HG03354 (cell line): ENCODE results near the gene MFSD6.

Experiments
- ATAC-seq: cut with Tn5 transposase; IDR thresholded peaks from one replicate; pipeline ENCODE4 v1.9.1; 2021; ENCODE audit warnings: mild to moderate bottlenecking; ENCODE audit not compliant: unreplicated experiment, poor library complexity, severe bottlenecking

Gene MFSD6

GRCh38 chr2:190402986-190403603 is 5.1 kb upstream of the MFSD6 start:
- ATAC-seq = no peak

- no peak for ATAC-seq
Observed at GRCh38 chr2:190404487-190404886, 3.7 kb upstream of the MFSD6 start.

GRCh38 chr2:190405070-190405469 is 3.1 kb upstream of the MFSD6 start:
- no peak for ATAC-seq

- no peak for ATAC-seq
Observed at GRCh38 chr2:190405995-190406394, 2.2 kb upstream of the MFSD6 start.

- no peak for ATAC-seq
Observed at GRCh38 chr2:190406805-190407204, 1.4 kb upstream of the MFSD6 start.

GRCh38 chr2:190407246-190407661 is 901 bp upstream of the MFSD6 start:
- peak; percentile 20 for ATAC-seq

GRCh38 chr2:190408538-190409271 is 550 bp downstream of the MFSD6 start:
- ATAC-seq = peak; percentile 56

GRCh38 chr2:190409616-190410015 is 1.5 kb downstream of the MFSD6 start:
- ATAC-seq = no peak

- ATAC-seq = no peak
Observed at GRCh38 chr2:190410166-190410565, 2.0 kb downstream of the MFSD6 start.

- no peak for ATAC-seq
Observed at GRCh38 chr2:190412966-190413365, 4.8 kb downstream of the MFSD6 start.

GRCh38 chr2:190413421-190413820 is 5.3 kb downstream of the MFSD6 start:
- ATAC-seq = no peak

GRCh38 chr2:190415251-190415650 is 7.1 kb downstream of the MFSD6 start:
- no peak for ATAC-seq

- ATAC-seq = peak; percentile 49
Observed at GRCh38 chr2:190415794-190416775, 7.9 kb downstream of the MFSD6 start.

GRCh38 chr2:190417045-190417842 is 9.1 kb downstream of the MFSD6 start:
- no peak for ATAC-seq

GRCh38 chr2:190418727-190419126 is 10.6 kb downstream of the MFSD6 start:
- ATAC-seq = no peak

GRCh38 chr2:190420801-190421200 is 12.6 kb downstream of the MFSD6 start:
- peak; percentile 64 for ATAC-seq

- ATAC-seq = no peak
Observed at GRCh38 chr2:190425221-190425866, 17.2 kb downstream of the MFSD6 start.

GRCh38 chr2:190425883-190426658 is 17.9 kb downstream of the MFSD6 start:
- no peak for ATAC-seq
